GF-D8 (cell line): Measurements from ENCODE around the gene MIPOL1.
"Not testable (repeated sequence)": the region's sequence is repeated elsewhere in the genome, so short reads cannot be mapped to it uniquely, and the experiment has no call there.

Source experiments
- DNase-seq: peaks from one replicate; lab custom pipeline; 2025; lab: John Stamatoyannopoulos, UW

MIPOL1 gene

DNA sequence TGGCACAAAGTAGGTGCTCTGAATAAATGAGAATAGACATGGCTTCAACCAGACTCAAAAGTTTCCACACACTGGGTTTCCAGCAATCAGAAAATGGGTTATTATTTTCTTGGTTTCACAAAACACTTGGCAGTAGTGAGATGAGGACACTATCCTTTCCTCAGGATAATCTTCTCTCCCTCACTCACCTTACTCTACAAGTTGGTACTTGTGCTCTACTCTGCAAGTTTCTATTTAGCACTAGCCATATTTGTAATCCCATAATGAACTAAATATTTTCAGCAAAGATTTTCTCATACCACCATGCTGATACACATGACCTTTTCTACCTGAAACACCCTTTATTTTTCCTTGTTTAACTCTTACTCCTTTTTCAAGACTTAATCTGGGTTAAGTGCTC, 259.6 kb downstream of the MIPOL1 start:
- DNase-seq = no peak

DNA sequence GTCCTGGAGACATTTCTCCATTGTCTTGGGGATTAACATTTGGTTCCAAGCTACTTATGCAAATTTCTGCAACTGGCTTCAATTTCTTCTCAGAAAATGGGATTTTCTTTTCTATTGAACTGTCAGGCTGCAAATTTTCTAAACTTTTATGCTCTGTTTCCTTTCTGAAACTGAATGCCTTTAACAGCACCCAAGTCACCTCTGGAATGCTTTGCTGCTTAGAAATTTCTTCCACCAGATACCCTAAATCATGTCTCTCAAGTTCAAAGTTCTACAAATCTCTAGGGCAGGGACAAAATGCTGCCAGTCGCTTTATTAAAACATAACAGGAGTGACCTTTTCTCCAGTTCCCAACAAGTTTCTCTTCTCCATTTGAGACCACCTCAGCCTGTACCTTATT, 264.7 kb downstream of the MIPOL1 start:
- not testable (repeated sequence) for DNase-seq

DNA sequence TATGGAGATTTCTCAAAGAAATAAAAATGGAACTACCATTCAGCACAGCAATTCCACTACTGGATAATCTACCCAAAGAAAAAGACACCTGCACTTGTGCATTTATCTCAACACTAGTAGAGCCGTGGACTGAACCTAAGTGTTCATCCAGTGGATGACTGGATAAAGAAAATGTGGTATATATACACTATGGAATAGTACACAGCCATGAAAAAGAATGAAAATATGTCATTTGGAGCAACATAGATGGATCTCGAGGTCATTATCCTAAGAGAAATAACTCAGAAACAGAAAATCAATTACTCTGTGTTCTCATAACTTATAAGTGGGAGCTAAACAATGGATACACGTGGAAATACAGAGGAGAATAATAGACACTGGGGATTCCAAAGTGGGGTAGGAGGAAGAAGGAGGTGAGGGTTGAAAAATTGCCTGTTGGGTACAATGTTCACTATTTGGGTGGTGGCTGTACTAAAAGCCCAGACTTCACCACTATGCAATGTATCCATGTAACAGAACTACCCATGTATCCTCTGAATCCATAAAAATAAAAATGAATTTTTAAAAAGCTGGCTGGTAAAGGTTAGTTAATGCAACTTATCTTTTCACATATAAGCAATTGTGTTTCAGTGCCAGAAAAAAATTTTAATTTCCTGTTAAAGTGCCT, 266.6 kb downstream of the MIPOL1 start:
- DNase-seq = no peak

DNA sequence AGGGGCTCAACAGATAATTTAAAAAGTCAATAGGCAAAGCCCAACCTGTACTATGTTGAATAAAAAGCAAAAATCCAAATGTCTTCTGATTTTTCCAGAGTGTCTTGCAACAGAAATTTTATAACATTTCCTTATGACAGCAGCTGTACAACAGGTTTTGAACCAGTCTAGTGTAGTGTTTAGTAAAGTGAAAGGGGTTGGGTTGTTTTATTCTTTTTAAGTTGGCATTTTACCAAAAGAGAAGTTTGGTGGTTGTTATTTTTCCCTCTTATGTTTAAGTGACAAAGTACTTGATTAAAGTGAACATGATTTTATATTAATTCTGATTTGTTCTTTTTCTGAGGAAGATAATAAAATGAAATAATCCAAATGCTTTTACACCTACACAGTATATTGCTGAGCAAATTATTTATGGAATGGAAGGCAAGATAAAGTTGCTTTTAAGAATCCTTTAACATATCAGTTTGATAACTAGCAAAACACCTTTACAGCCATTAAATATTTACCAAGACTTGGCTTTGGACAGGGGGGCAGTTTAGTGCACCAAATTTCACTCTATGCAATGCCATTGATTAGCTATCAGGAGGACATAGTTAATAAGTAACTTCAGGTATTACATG, 268.4 kb downstream of the MIPOL1 start:
- DNase-seq = no peak

DNA sequence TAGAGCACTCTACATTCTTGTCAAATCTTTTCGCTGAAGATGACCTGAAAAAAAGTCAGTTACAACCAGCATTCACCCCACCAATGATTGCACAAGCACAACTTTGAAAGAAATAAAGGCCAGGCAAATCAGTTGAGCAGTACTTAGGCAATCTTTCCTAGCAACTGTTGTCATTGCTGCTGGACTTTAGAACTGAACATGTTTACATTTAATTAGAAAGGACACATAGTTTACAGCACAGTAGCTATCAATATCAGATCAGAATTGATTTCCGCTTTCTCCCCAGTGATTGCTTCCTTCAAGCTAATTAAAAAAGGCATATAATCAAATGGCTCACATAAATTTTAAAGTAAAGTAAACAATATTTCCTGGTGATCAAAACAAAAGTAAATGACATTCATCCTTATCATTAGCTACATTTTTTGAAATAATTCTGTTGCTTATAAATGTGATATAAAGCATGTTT, 268.9 kb downstream of the MIPOL1 start:
- DNase-seq = no peak

DNA sequence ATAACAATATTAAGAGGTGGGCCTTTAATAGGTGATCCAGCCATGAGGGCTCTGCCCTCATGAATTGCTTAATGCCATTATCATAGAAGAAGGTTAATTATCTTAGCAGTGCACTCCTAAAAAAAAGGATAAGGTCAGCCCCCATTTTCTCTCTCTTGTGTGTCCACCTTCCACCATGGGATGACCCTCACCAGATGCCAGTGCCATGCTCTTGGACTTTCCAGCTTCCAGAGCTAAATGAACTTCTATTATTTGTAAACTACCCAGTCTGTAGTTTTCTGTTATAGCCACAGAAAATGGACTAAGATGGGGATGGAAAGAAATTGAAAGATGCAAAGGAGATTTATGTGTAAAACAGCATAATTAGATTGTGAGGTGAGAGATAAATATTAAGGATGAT, 271.9 kb downstream of the MIPOL1 start:
- DNase-seq = no peak

DNA sequence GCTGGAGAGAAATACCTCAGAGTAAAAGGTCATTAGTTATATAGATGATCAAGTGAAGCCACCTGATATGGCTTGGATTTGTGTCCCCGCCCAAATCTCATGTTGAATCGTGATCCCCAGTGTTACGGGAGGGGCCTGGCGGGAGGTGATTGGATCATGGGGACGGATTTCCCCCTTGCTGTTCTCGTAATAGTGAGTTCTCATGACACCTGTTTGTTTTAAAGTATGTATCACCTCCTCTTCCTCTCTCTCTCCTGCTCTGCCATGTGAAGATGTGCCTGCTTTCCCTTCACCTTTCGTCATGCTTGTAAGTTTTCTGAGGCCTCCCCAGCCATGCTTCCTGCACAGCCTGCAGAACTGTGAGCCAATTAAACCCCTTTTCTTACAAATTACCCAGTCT, 272.5 kb downstream of the MIPOL1 start:
- DNase-seq = no peak

DNA sequence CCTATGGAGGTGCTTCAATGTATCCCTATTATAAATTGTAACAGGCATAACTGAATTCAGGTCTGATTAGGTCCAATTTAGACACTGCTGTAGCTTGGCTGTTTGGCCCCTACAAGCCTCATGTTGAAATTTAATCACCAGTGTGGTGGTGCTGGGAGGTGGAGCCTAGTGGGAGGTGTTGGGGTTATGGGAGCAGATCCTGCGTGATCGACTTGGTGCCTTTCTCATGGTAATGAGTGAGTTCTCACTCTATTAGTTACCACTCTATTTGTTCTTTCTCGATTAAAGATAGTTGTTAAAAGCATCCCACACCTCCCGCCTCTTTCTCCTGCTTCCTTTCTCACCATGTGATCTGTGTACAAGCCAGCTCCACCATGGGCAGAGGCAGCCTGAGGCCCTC, 275.2 kb downstream of the MIPOL1 start:
- no peak for DNase-seq

DNA sequence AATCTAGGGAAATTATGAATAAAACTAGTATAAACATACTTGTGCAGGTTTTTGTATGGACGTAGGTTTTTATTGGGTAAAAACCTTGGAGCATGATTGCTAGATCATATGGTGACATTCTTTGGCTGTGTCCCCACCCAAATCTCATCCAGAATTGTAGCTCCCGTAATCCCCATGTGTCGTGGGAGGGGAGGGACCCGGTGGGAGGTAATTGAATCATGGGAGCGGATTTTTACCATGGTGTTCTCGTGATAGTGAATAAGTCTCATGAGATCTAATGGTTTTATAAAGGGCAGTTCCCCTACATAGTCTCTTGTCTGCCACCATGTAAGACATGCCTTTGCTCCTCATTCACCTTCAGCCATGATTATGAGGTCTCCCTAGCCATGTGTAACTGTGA, 276.5 kb downstream of the MIPOL1 start:
- DNase-seq = no peak

DNA sequence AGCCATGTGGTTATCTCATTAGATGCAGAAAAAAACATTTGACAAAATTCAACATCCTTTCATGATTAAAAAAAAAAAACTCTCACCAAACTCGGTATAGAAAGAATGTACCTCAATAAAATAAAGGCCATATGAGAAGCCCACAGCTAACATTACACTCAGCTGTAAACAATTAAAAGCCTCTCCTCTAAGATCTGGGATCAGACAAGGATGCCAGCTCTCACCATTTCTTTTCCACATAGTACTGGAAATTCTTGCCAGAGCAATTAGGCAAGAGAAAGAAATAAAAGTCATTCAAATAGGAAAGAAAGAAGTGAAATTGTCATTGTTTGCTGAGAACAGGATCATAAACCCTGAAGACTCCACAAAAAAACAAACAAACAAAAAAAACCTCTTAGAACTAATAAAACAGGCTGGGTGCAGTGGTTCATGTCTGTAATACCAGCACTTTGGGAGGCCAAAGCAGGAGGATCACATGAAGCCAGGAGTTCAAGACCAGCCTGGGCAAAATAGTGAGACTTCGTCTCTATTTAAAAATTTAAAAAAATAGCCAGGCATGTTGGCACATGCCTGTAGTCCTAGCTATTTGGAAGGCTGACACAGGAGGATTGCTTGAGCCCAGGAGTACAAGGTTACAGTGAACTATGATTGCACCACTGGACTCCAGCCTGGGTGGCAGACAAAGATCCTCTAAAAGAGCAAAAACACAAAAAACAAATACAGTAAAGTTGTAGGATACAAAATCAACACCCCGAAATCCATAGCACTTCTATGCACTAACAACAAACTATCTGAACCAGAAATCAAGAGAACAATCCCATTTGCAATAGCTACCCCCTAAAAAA, 282.9 kb downstream of the MIPOL1 start:
- DNase-seq = no peak

DNA sequence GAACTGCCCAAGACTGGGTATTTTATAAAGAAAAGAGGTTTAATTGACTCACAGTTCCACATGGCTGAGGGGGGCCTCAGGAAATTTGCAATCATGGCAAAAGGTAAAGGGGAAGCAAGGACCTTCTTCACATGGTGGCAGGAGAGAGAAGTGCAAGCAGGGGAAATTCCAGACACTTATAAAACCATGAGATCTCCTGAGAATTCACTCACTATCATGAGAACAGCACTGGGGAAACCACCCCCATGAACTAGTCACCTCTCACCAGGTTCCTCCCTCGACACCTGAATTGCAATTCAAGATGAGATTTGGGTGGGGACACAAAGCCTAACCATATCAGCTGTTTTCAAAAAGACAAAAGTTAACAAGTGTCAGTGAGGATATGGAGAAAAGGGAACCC, 284.7 kb downstream of the MIPOL1 start:
- DNase-seq = no peak

DNA sequence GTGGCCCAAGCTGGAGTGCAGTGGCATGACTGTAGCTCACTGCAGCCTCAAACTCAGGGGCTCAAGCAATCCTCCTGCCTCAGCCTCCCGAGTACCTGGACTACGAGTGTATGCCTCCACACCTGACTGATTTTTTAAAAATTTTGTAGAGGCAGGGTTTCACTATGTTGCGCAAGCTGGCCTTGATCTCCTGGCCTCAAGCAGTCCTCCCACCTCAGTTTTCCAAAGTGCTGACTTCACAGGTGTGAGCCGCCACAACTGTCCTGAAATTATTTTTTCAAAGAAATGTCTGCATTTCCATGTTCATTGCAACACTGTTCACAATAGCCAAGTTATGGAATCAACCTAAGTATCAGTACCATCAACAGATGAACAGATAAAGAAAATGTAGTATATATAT, 285.9 kb downstream of the MIPOL1 start:
- DNase-seq = no peak

DNA sequence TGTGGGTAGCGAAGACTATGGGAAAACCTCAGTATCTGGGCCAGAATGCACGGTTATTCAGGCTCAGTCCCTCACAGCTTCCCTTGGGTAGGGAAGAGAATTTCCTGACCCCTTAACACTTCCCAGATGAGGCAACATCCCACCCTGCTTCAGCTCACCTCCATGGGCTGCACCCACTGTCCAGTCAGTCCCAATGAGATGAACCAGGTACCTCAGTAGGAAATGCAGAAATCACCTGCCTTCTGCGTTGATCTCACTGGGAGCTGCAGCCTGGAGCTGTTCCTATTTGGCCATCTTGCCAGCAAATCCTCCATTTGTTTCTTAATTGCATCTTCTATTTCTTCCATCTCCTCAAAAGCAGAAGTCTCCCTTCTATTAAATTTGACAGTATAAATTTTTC, 292.9 kb downstream of the MIPOL1 start:
- DNase-seq = no peak

DNA sequence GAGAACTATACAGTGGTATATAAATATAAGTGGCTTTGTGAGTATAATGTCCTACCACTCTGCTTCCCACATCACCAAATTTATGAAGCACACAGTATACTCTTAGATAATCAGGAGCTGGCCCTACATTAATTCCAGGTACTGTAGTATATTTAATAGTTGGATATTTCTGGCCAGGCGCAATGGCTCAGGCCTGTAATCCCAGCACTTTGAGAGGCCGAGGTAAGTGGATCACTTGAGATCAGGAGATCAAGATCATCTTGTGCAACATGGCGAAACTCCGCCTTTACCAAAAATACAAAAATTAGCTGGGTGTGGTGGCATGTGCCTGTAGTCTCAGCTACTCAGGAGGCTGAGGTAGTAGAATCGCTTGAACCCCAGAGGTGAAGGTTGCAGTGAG, 293.3 kb downstream of the MIPOL1 start:
- DNase-seq = no peak

DNA sequence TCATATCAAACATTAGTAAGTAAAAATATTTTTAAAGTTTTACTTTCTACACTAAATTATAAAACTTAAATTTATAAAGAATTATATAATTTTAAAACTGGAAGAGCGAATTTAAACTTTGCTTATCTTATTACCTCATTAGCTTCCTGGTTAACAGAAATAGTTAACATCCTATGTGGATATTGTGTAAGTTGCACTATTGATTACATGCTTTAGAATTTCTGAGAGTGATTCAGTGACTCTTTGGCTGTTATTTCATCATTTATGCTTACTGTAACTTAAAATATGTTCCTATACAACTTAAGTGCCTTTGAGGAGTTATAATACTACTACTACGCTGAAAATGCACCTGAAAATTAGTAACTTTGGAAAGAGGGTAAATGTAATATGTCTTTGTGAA, 295.9 kb downstream of the MIPOL1 start:
- DNase-seq = no peak

DNA sequence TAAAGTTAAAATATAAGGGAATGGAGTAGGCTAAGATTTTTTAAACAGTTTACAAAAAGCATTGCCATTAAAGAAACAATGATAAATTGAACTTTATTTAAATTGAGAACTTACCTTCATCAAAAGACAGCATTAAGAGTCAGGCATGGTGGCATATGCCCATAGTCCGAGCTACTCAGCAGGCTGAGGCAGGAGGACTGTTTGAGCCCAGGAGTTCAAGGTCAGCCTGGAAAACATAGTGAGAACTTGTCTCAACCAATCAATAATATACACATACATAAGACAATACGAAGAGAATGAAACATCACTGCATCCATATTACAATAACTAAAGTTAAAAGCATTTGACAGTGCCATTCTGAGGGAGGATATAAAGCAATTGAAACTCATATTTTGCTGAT, 299.7 kb downstream of the MIPOL1 start:
- DNase-seq = no peak

DNA sequence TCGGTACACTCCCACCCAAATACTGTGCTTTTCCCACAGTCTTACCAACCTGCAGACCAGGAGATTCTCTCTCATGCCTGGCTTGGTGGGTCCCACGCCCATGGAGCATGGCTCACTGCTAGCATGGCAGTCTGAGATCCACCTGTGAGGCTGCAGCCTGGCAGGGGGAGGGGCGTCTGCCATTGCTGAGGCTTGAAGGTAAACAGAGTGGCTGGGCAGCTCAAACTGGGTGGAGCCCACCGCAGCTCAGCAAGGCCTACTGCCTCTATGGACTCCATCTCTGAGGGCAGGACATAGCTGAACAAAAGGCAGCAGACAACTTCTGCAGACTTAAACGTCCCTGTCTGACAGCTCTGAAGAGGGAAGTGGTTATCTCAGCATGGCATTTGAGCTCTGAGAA, 304.1 kb downstream of the MIPOL1 start:
- DNase-seq = no peak

DNA sequence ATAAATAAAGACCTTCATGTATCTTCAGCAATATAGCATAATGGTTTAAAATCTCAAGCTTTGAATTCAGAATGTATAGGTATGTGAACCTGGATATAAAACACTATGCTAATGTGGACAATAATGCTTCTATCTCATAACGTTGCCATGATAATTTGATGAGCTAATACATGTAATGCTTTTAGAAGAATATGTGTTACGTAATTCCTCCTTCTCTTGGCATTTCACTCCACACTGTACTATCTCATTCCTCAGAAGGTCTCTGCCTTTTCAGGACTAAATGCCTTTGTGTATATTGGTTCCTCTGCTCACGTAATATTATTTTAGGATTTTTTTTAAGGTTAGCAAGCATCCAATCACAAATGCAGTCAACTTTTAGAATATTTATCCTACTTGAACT, 310.8 kb downstream of the MIPOL1 start:
- no peak for DNase-seq

DNA sequence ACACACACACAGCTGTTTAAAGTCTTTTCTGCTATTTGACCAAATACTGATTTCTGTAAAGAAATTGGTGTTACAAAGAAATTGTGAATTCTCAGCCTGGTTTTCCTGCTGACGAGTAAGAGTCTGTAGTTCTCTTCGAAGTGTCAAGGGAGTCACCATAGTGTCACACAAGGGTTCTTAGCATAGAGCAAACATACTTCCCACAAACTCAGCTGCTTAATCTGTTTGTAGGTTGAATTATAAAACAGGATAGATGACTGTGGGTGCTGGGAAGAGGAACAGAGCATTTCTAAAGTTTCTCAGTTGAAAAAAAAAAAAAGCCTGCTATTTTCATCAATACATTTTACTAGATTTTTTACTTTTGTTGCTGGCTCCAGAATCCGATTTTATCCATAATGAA, 314.4 kb downstream of the MIPOL1 start:
- DNase-seq = no peak

DNA sequence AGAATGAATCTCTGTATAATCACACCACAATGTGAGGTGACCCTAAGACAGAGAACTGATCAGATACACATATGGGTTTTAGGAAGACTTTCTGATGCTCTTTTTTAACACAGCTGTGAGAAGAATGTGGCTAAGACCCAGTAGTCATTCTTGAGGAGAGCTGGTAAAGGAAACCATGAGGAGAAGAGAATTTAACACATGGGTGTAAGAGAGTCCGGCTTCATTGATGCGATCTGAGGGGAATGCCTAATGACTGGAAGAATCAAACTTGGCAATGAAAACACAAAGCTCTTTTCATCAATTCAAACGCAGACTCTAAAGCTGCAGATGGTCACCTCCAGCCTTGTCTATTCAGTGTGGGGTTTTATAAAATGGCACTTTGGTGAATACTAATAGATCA, 318.0 kb downstream of the MIPOL1 start:
- DNase-seq = no peak

DNA sequence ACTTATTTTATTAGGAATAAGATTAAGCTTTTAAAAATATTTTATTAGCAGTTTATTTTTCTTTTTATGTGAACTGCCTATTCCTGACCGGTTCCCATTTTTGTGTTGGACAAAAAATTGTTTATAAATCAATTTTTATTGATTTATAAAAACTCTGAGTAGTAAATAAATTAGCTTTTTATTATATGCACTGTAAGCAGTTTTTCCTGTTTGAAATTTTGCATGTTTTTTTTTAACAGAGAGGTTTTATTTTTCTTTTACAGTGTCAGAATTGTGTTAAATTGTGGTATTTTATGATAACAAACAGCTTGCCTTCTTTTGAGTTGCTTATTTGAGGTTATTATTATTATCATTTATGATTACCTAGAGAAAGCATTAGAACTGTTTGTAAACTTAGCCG, 329.3 kb downstream of the MIPOL1 start:
- DNase-seq = no peak

DNA sequence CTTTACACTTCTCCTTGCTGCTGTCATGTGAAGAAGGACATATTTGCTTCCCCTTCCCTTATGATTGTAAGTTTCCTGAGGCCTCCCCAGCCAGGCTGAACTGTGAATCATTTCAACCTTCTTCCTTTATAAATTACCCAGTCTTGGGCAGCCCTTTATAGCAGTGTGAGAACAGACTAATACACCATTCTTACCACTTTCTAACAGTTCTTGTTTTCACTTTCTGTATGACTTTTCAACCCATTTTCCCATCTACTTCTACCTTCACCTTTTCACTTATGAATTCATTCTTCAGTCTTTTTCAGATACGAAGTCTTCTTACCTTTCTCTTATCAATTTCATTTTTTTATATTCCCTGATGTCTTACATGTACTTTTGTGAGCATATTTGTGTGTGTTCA, 342.3 kb downstream of the MIPOL1 start:
- DNase-seq = no peak

DNA sequence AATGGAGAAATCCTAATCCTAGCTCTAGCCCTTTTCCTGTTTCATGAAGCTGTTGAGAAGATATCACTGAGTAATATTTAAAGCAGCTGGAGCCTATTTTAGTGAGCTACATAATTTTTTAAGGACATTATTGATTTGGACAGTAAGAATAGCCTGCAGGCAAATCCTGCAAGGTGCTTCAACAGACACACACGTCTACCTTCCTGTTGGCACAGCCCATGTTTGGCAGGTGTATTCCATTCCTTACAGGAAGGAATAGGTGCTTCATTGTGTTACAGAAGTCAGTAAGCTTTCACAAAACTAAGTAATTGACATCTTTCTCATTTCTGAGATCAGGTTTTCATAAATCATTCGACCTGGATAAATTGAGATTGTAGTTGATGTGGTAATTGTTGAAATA, 346.7 kb downstream of the MIPOL1 start:
- no peak for DNase-seq
